Kidney capillary endothelial cell (primary cell): ENCODE data around the gene SQSTM1.
"Not testable (repeated sequence)": the region's sequence is repeated elsewhere in the genome, so short reads cannot be mapped to it uniquely, and the experiment has no call there.

Experiments used
- DNase-seq: peaks from one replicate; pipeline ENCODE4 v3.0.0-alpha.2; 2018; ENCODE audit warnings: low spot score

Gene SQSTM1

DNA sequence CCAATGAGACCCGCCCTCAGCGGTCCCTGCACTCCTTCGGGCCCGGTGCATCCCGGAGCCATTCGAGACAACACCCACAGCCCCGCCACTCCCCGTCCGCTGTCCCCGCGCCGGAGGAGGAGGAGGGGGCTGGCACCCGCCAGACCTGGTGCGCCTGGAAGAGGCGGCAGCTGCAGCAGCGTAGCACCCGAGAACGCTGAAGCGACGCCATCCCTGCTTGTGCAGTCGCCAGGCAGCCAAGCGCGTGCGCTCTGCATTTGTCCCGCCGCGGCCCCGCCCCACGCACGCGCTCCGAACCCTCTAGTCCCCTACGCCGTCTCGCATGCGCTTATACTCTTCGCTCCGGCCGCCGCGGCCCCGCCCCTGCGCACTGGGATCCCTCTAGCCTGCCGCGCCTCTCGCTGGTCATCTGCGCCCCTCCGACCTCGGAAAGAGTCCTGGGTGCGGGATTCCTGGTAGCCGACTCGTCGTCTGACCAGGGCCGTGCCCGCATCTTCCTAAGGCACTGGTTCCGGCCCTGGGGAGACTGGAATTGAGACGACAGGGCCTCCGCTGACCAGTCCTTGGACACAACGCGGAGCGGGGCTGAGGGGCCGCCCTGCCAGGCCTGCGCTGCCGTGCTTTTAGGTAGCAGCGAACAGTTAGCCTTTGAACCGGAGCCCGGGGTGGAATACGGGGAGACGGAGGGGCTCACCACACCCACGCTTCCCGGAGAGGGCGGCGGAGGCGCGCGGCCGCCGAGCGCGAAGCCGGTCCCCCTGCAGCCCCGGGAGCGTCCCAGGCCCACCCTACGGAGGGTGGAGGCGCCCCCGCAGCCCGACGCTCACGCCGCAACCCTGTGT lies 38.1 kb downstream of the SQSTM1 start, which contains the start of gene MRNIP:
MRNIP (minus strand) TSS at position 232 of the 842 bp plus-strand sequence; CDS start at position 211, 21 bp downstream.
- DNase-seq, result peak; percentile 95

DNA sequence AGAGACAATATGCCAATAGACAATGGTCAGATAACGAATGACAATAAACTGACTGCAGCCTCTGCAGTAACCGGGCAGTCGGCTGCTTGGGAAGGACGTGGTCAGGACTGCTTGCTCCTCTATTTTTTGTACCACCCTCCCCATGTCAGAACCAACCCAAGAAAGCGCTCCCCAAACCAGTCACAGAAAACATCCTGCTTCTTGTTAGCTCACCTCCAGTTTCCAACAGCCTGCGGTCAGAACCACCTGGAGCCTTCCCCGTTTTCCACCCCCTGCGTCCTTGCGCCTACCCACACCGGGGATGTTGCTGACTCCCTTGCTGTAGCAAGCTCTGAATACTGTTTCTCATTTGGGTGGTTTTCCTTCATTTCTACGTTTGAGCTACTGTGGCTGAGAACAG lies 39.6 kb downstream of the SQSTM1 start:
- no peak for DNase-seq

DNA sequence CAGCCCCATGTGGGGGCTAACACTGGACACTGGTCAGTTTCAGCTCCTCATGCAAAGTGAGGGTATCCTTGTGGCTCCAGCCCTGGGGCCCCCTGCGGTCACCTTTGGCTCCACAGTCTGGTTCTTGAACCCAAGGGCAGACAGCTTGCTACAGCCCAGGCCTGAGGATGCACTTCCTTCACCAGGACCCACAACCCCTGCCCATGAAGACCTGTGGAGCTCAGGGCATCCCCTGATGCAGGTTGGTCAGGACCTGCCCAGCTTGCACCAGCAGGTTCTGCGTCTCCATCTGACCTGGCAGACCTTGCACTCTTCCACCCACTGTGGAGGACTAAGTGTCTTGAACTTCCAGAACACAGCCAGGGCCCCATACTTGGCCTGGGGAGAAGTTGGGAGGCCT lies 41.6 kb downstream of the SQSTM1 start:
- no peak for DNase-seq

DNA sequence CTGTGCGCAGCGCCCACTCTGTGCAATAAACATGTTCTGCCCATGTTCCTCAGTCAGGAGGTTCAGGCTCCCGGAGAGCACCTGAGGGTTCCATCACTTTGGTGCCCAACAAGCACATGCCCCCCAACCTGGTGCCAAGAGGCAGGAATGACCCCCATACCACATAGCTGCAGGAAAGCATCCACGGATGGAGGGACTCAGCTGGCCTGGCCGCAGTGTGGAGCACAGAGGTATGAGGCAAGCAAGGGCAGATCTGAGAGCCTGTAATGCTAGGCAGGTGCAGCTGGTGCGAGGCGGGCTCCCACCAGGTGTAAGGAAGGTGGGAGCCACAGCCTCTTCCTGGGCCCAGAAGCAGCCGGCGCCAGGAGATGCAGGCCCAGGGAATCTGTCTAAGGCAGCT lies 42.2 kb downstream of the SQSTM1 start:
- DNase-seq, result no peak

DNA sequence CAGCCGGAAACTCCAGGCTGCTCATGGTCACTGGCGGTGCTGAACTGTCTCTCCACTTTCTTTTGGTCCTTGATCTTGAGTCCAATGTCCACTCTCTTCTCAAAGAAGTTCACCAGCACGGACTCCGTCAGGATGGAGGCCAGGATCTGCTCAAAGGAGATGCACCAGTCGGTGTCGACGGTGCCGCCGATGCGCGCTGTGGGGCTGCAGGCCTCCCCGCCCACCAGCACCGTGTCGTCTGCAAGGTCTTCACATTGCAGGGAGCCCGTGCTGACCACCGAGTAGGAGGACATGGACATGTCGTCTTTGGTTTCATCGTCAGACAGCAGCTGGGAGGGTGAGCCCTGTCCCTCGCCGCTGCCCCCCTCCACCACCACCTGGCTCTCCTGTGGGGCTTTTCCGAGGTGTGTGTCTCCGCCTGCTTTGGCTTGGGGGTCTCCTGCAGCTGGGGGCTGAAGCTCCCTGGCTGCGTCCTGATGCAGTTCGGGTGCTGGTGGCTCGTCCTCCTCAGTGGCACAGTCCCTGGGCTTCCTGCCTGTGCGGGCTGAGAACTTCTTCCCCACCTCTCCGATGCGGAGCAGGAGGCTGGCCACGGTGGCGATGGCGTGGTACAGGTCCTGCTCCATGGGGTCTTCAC lies 42.9 kb downstream of the SQSTM1 start:
- no peak for DNase-seq

DNA sequence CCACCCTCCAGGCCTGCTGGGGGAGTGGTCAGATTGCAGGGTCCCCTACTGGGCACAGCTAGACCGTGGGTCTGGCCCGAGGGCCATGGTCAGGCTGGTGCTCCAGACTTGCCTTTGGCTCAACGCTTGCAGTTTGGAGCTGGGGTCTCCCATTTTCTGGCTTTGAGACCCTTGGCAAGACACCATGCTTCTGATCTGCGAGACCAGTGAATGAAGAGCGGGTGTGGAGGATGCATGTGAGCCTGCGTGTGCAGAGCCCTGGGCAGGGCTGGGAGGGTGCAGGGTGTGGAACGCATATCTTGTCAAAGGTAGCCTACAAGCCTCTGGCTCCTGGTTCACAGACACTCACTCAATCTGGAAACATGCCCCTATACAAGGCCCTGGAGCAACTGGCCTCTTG lies 44.0 kb downstream of the SQSTM1 start:
- DNase-seq, result no peak

DNA sequence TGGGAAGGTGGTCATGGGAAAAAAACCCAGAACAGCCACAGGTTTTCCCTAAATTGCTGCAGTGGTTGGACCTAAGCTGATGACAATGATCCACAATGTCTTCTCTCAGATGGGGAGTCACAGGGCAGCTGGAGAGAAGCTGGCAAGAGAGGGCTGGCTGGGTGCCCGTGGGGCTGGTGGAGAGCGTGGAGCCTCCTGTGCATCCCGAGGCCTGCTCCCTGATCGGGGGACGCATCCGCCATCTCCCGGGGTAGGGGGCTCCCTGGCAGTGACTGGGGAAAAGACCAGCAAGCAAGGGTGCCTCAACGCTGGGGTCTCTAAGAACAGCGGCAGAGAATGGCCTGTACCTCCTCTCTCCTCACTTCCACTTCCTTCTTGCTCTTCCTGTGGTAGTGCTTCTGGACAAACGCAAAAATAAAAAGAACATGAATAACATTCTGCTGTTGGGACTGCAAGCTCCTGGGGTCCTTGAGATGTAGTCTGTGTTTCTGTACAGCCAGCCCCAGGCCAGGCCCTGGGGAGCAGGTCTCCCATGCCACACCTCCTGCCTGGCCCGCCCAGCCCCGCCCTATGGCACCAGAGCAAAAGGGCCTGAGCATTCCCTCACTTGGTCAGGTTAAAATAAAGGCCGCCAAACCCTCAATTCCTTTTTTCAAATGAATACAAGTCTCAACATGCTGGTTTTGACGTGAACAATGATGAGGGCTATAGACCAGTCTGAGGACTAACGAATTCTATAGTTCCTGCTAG lies 45.0 kb downstream of the SQSTM1 start:
- DNase-seq, result no peak

DNA sequence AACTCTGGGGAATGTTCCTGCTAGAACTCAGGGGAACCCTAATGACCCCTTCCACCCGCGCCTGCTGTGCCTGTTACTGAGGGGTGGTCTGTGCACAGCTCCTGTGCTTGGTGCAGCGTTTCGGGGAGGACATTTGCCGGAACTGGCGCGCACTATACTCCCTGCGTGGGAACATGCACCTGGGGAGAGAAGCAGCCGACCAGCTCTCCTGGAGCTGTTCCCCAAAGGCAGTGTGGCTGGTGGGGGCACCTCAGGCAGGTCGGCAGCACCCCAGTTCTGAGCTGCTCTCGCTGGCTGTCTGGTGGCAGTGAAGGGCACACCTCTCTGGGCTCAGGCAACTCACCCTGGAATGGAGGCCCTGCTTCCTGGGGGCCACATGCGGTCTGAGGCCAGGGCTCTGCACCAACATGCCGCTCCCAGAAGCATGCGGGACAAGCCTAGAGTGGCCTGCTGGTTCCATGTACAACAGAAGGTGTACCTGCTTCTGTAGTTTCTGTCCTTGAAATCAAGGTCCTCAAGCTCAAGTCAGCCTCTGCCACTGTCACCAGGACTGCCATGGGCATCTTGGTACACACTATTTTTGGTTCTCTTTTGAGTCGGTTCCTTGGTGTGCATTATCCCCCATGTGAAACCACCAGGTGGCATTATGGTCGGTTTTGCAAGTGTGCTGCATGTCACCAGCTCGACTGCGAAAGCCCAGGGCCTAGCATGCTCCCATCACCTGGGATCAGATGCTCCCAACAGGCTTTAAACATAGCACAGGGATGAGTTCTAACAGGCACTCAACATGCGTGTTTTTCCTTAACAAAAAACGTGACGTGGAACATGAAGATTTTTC lies 45.8 kb downstream of the SQSTM1 start:
- DNase-seq, result no peak

GRCh38 chr5:179867079-179867465 lies 46.4 kb downstream of the SQSTM1 start:
- no peak for DNase-seq

- DNase-seq, result no peak
Measured at GRCh38 chr5:179867476-179867875, 46.8 kb downstream of the SQSTM1 start.

DNA sequence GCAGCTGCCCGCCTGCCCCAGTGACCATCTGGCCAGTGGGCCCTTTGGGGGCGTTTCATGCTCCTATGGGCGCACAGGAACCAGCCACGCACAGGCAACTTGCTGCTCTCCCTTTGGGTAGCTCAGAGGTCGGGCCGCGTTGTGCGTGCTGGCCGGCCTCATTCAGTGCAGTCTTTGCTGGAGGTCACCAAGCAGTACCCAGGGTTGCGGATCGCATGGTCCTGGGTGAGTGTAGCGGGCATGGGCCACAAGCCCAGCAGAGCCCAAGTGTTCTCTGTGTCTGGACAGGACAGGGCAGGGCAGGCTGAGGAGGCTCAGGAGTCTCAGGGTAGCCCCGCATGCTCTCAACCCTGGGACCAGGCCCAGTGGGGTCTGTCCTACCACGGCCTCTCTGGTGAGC lies 47.8 kb downstream of the SQSTM1 start:
- DNase-seq, result no peak

GRCh38 chr5:179869101-179869500 lies 48.4 kb downstream of the SQSTM1 start:
- no peak for DNase-seq

- DNase-seq, result no peak
Measured at GRCh38 chr5:179869641-179870402, 49.1 kb downstream of the SQSTM1 start.

DNA sequence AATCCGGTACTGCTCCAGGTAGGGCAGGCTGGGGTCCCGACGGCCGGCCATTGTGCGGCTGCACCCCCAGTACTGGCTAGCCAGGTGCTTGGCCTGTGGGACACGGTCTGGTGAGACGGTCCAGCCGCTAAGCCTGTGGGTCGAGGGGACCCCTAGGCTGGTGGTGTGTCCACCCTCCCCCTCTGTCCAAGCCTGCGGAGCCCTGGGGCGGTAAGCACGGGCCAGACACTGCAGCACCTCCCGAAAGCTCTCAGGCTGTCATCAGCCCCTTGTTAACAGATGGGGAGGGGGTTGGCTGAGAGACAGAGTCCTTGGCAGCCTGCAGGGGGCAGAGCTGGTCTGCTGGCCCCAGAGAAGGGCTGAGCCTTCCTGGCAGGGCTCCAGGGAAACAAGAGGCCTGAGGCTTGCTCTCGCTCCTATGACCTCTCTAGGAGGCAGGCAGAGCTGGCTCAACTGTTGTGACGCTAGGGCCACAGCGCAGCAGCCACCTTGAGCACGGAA lies 49.7 kb downstream of the SQSTM1 start:
- DNase-seq, result peak; percentile 23

GRCh38 chr5:179870952-179871351 lies 50.2 kb downstream of the SQSTM1 start:
- DNase-seq, result no peak

DNA sequence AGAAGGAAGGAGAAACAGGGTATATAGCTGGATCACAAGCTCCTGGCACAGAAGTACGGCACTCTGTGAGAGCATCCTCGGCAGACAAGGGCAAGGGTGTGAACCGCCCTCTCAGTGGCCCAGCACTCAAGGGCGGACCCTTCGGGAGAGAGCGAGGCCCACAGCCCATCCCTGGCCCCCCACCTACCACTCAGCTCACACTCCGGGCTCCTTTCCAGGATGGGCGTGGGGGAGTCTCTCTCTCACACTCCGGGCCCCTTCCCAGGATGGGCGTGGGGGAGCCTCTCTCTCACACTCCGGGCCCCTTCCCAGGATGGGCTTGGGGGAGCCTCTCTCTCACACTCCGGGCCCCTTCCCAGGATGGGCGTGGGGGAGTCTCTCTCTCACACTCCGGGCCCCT lies 50.8 kb downstream of the SQSTM1 start:
- not testable (repeated sequence) for DNase-seq

GRCh38 chr5:179872055-179872827 lies 51.5 kb downstream of the SQSTM1 start:
- DNase-seq, result no peak

GRCh38 chr5:179872828-179873575 lies 52.3 kb downstream of the SQSTM1 start:
- DNase-seq, result no peak

DNA sequence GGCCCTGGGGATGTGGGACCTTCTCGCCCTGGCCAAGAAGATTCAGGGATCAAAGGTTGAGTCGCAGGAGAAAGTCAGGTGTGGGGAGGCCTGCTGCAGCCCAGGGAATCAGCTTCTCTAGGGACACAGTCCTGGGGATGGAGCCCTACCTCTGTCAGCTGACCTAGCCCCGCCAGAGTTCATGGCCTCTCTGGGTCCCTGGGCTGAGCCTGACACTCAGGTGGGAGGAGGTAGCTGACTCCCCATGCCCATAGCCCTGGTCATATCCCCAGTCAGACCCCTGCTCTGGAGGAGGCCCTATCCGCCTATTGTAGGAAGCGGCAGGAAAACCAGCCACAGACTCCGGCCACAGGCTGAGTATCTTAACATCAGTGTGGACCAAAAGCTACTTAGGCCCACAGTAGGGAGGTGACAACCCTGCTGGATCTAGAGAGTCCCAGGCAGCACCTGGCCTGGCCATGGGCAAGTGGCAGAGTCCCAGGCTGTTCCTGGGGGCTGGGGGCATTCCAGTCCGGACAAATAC lies 52.9 kb downstream of the SQSTM1 start:
- DNase-seq, result no peak
